ENCODE data around the gene UPF1. TPM values are rescaled to one million over a fixed set of nuclear protein-coding genes. Genes with fewer than 3 reads are reported as not detected.

Gene UPF1
- 75.8 TPM for total RNA-seq
- long read RNA-seq, full-length matches to known transcripts: 56 of 132 reads
- long read RNA-seq, partial matches to known transcripts: 56 of 132 reads
- long read RNA-seq, other reads (novel, unspliced or antisense): 20 of 132 reads

GRCh38 chr19:18831524-18832305, at the start of gene UPF1:
UPF1 (plus strand) TSS chr19:18831959; CDS start chr19:18832210, 251 bp downstream.
- peak; percentile 97 for DNase-seq
- peaks cover 9% of the 10 kb centered on the region for H3K36me3 ChIP-seq
- peak within 1 kb of the TSS; percentile 91 for H3K27ac ChIP-seq
- peak; percentile 93 to 95 for ATAC-seq
- H3K9me3 ChIP-seq: no peaks in the 10 kb centered on the region
- H3K27me3 ChIP-seq (ENCODE audit: low read depth): no peaks in the 10 kb centered on the region
- TF ChIP-seq CTCF (IDR thresholded peaks at IDR 0.05): no peak
- intact Hi-C loops (cut with DNase I): no loop called here
- peaks cover 45% of the 10 kb centered on the region for H3K4me1 ChIP-seq
- H3K4me3 ChIP-seq: peak within 1 kb of the TSS; percentile 92

DNA sequence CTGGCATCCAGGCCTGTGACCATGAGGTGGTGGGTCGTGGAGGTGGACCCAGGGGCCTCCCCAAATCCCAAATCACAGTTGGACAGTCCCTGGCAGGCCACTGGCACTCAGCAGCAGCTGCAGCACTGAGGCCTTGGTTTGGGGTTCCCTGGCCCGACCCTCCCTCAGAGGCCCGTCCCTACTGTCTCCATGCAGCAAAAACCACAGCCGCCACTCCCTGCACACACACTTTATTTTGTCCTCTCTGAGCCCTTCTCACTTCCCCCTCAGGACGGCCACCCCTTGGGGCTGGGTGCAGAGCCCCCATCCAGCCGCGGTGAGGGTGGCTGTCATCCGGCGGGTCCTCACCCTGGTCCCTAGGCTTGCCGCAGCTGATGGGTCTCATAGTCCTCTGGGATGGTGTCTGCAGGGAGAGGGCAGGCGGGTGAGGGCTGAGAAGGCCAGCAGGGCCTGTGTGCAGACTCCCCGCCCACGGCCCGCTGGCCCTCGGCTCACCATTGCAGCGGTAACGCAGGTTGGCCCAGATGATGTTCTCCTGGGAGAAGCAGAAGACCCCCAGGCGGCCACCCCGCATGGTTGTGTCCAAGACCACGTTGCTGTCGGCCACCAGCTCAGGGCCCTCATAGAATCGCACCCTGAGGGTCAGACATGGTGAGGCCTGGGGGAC, 49.1 kb upstream of the UPF1 start:
- no peak overlapping the region for H3K27ac ChIP-seq
- ATAC-seq (no peak), DNase-seq (no peak)
- H3K4me3 ChIP-seq: no peak overlapping the region
- no peaks in the 10 kb centered on the region for H3K9me3 ChIP-seq
- H3K4me1 ChIP-seq: peaks cover 12% of the 10 kb centered on the region
- H3K27me3 ChIP-seq (ENCODE audit: low read depth): peaks cover 23% of the 10 kb centered on the region
- intact Hi-C loops (cut with DNase I): no loop called here
- no peaks in the 10 kb centered on the region for H3K36me3 ChIP-seq
- TF ChIP-seq CTCF (IDR thresholded peaks at IDR 0.05): no peak

DNA sequence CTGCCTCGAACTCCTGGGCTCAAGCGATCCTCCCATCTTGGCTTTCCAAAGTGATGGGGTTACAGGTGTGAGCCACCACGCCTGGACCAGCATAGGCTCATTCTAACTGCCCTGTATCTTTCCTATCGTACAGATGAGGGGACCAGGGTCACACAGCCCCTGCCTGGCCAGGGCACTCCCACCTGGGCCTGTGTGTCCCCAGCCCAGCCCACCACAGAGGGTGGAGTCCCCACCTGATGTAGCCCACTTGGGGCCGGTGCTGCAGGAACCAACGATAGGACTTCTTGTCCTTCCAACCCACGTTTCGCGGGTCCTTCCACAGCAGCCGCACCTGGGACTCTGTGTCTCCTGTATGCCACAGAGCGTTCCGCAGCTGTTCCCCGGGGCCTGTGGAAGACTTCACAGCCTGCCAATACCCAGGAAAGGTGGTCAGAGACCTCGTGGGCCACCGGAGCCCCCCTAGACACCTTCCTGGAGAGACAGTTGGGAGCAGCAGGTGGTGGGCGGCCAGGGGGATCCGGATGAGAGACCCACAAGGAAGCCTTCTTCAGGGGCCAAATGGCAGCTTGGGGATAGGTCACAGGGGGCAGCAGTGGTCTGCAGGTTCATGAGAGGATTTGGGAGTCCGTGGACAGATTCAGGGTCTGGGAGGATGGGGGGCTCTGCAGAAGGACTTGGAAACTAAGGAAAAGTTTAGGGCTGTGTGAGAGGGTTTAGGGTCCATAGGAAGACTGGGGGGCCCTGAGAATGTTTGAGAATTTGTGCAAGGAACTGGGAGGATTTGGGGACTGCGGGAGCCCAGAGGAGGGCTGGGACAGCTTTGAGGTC, 47.6 kb upstream of the UPF1 start:
- DNase-seq: no peak
- H3K9me3 ChIP-seq: no peaks in the 10 kb centered on the region
- H3K36me3 ChIP-seq: no peaks in the 10 kb centered on the region
- TF ChIP-seq CTCF (IDR thresholded peaks at IDR 0.05): no peak
- H3K4me3 ChIP-seq: no peak overlapping the region
- no peak overlapping the region for H3K27ac ChIP-seq
- intact Hi-C loops (cut with DNase I): no loop called here
- H3K27me3 ChIP-seq (ENCODE audit: low read depth): peaks cover 38% of the 10 kb centered on the region
- no peak for ATAC-seq
- H3K4me1 ChIP-seq: peaks cover 27% of the 10 kb centered on the region

GRCh38 chr19:18784786-18785120, 47.0 kb upstream of the UPF1 start:
- Histone ChIP-seq H3K9me3 (no peaks in the 10 kb centered on the region), H3K36me3 (no peaks in the 10 kb centered on the region), H3K4me3 (no peak overlapping the region), H3K27ac (no peak overlapping the region), H3K4me1 (peaks cover 32% of the 10 kb centered on the region), H3K27me3 (ENCODE audit: low read depth) (peaks cover 44% of the 10 kb centered on the region)
- intact Hi-C loops (cut with DNase I): no loop called here
- no peak for TF ChIP-seq CTCF (IDR thresholded peaks at IDR 0.05)
- DNase-seq (no peak), ATAC-seq (no peak)
